GM12801 (cell line): ENCODE data around the gene PPHLN1.

Experiments
- CTCF ChIP-seq: IDR thresholded peaks from one replicate; pipeline ENCODE4 v1.5.1; 2011; ENCODE audit warnings: control low read depth; ENCODE audit not compliant: insufficient read length; ENCODE audit errors: extremely low read depth

The PPHLN1 gene, protein sequence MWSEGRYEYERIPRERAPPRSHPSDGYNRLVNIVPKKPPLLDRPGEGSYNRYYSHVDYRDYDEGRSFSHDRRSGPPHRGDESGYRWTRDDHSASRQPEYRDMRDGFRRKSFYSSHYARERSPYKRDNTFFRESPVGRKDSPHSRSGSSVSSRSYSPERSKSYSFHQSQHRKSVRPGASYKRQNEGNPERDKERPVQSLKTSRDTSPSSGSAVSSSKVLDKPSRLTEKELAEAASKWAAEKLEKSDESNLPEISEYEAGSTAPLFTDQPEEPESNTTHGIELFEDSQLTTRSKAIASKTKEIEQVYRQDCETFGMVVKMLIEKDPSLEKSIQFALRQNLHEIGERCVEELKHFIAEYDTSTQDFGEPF

GRCh38 chr12:42325653-42326474 lies at the start of gene PPHLN1, which contains the start of gene ZCRB1:
Gene PPHLN1 (plus strand): TSS chr12:42326167. CDS start chr12:42335903, 9,736 bp downstream.
Gene ZCRB1 (minus strand): TSS chr12:42326094. CDS start chr12:42324102, 1,992 bp downstream.
- TF ChIP-seq CTCF = no peak

DNA sequence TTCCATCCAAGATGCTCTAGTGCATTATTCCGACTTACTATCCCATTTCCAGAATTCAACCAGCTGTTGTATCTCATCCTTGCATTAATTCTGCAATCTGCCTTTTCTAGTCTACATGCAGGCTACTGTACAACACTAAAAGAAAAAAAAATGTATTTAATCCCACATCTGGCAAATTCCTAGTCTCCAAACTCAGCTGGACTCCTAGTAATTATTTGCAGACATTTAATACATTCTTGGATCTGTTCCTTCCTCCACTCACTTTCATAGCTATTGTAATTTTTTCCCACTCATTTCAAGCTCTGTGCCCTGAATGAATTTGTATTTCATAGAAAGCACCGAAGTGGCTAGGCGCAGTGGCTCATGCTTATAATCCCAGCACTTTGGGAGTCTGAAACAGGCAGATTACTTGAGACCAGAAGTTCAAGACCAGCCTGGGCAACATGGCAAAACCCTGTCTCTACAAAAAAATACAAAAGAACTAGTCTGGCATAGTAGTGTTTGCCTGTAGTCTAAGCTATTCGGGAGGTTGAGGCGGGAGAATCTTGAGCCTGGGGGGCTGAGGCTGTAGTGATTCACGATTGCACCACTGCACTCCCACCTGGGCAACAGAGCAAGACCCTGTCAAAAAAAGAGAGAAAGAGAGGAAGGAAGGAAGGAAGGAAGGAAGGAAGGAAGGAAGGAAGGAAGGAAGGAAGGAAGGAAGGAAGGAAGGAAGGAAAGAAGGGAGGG lies 48.4 kb upstream of the PPHLN1 start:
- no peak for TF ChIP-seq CTCF

- TF ChIP-seq CTCF = no peak
Measured at GRCh38 chr12:42278128-42278510, 47.8 kb upstream of the PPHLN1 start.

DNA sequence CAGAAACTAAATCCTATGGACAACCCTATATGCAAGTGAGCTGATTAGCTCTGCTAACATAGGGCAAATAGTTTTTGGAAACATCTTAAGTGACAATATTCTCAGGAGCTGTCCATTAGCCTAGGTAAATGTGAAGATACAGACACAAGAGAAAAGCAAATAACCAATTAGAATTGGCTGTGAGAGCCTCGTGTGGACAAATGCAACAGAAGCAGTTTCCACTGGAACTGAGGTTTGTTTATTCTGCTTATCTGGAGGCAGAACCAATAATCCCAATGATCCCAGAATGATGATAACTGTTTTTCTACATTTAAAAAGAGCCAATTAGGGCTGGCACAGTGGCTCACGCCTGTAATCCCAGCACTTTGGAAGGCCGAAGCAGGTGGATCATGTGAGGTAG lies 44.7 kb upstream of the PPHLN1 start:
- no peak for TF ChIP-seq CTCF

- TF ChIP-seq CTCF = no peak
Measured at GRCh38 chr12:42281844-42282243, 44.1 kb upstream of the PPHLN1 start.

DNA sequence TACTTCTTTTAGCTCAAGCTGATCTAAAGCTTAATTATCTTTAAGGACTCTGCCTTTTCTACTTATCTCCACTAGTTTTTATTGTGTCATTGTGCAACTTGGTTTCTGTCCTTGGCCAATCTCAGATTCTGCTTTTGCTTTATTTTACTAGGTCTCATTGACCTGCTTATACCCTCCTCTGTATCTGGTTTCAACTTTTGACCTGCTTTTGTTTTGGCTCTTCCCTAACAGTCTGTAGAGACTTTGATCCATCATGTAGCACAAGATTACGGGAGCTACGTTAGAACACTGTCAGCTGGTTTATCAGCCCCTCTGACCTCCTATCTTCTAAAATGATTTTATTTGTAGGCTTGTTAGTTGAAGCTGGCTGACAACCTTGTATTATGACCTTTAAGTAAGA lies 43.7 kb upstream of the PPHLN1 start:
- no peak for TF ChIP-seq CTCF

DNA sequence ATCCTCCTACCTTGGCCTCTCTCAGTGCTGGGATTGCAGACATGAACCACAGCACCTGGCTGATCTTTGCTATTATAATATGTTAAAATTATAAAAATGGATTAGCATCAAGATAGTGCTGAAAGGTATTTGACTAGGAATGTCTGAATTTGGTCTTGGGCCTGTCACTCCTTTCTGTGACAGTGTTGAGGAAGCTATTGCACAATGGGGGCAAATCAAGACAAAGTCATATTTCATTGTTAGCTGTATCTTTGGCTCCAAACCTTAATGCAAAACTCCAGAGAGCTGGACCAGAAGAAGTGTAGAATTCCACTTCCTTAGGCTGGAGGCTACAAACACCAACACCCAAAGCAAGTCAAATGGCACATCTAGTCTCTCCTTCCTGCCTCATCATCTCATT lies 42.2 kb upstream of the PPHLN1 start:
- no peak for TF ChIP-seq CTCF
